Measurements from ENCODE around the gene TGM6. TPM values are rescaled to one million over a fixed set of nuclear protein-coding genes. Genes with fewer than 3 reads are reported as not detected.

The TGM6 gene
- total RNA-seq, 3 donors from 2014 or later = not detected

GRCh38 chr20:2349801-2350200, 30.9 kb upstream of the TGM6 start:
- Histone ChIP-seq H3K9me3 (peaks cover 0 to 7% of the 10 kb centered on the region in 2 donors), H3K27ac (no peak overlapping the region), H3K4me3 (no peak overlapping the region), H3K4me1 (no peaks in the 10 kb centered on the region), H3K27me3 (no peaks in the 10 kb centered on the region), H3K36me3 (no peaks in the 10 kb centered on the region)
- DNase-seq (ENCODE audit: low spot score in 2 of 2) = no peak
- intact Hi-C loops (cut with DNase I; ENCODE audit: low total_unique reads) = loop anchor here (2.0 kb wide), 1 partner anchor 61 kb away; no protein-coding TSS in a partner anchor
- TF ChIP-seq, protein P1, sequence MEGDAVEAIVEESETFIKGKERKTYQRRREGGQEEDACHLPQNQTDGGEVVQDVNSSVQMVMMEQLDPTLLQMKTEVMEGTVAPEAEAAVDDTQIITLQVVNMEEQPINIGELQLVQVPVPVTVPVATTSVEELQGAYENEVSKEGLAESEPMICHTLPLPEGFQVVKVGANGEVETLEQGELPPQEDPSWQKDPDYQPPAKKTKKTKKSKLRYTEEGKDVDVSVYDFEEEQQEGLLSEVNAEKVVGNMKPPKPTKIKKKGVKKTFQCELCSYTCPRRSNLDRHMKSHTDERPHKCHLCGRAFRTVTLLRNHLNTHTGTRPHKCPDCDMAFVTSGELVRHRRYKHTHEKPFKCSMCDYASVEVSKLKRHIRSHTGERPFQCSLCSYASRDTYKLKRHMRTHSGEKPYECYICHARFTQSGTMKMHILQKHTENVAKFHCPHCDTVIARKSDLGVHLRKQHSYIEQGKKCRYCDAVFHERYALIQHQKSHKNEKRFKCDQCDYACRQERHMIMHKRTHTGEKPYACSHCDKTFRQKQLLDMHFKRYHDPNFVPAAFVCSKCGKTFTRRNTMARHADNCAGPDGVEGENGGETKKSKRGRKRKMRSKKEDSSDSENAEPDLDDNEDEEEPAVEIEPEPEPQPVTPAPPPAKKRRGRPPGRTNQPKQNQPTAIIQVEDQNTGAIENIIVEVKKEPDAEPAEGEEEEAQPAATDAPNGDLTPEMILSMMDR (IDR thresholded peaks at IDR 0.05) = no peak
- no peak for TF ChIP-seq POLR2A (IDR thresholded peaks at IDR 0.05)
- TF ChIP-seq POLR2AphosphoS5 (IDR thresholded peaks at IDR 0.05) = no peak

GRCh38 chr20:2350606-2351005, 30.1 kb upstream of the TGM6 start:
- Histone ChIP-seq H3K4me1 (no peaks in the 10 kb centered on the region), H3K9me3 (peaks cover 0 to 7% of the 10 kb centered on the region in 2 donors), H3K27me3 (no peaks in the 10 kb centered on the region), H3K4me3 (no peak overlapping the region), H3K27ac (no peak overlapping the region), H3K36me3 (no peaks in the 10 kb centered on the region)
- intact Hi-C loops (cut with DNase I; ENCODE audit: low total_unique reads) = no loop called here
- DNase-seq (ENCODE audit: low spot score in 2 of 2) = no peak
- TF ChIP-seq POLR2A (IDR thresholded peaks at IDR 0.05) (no peak), POLR2AphosphoS5 (IDR thresholded peaks at IDR 0.05) (no peak)
- TF ChIP-seq, protein P1 (IDR thresholded peaks at IDR 0.05) = no peak

DNA sequence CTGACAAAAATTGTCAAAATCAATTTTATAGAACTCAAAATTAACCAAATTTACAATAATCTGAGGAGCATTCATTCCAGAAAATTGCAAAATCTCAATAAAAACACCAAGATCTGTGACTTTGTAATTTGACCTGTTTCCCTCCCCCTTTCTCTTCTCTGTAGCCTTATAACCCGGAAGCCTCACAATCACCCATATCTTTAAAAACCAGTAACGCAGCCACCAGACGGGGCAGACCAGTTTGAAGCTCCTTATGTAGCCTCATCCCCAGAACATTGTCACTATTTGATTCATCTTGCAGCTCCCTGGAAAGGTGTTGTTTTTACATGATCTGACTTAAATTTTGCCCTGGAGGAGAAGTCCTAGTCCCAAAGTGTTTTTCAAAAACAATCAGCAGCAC, 27.5 kb upstream of the TGM6 start:
- Histone ChIP-seq H3K4me3 (no peak overlapping the region), H3K27ac (no peak overlapping the region), H3K4me1 (no peaks in the 10 kb centered on the region), H3K9me3 (no peaks in the 10 kb centered on the region), H3K27me3 (no peaks in the 10 kb centered on the region), H3K36me3 (no peaks in the 10 kb centered on the region)
- TF ChIP-seq POLR2A (IDR thresholded peaks at IDR 0.05) = no peak
- TF ChIP-seq, protein P1 (IDR thresholded peaks at IDR 0.05) = no peak
- no peak for TF ChIP-seq POLR2AphosphoS5 (IDR thresholded peaks at IDR 0.05)
- DNase-seq (ENCODE audit: low spot score in 2 of 2) = no peak
- intact Hi-C loops (cut with DNase I; ENCODE audit: low total_unique reads) = no loop called here

GRCh38 chr20:2357114-2357513, 23.6 kb upstream of the TGM6 start:
- H3K9me3 ChIP-seq = peaks cover 0 to 12% of the 10 kb centered on the region in 2 donors
- H3K27ac ChIP-seq = no peak overlapping the region
- H3K4me1 ChIP-seq = no peaks in the 10 kb centered on the region
- TF ChIP-seq, protein P1 (IDR thresholded peaks at IDR 0.05) = no peak
- TF ChIP-seq POLR2A (IDR thresholded peaks at IDR 0.05) = no peak
- no peak for TF ChIP-seq POLR2AphosphoS5 (IDR thresholded peaks at IDR 0.05)
- DNase-seq (ENCODE audit: low spot score in 2 of 2) = no peak
- intact Hi-C loops (cut with DNase I; ENCODE audit: low total_unique reads) = no loop called here
- H3K27me3 ChIP-seq = no peaks in the 10 kb centered on the region
- no peaks in the 10 kb centered on the region for H3K36me3 ChIP-seq
- no peak overlapping the region for H3K4me3 ChIP-seq

DNA sequence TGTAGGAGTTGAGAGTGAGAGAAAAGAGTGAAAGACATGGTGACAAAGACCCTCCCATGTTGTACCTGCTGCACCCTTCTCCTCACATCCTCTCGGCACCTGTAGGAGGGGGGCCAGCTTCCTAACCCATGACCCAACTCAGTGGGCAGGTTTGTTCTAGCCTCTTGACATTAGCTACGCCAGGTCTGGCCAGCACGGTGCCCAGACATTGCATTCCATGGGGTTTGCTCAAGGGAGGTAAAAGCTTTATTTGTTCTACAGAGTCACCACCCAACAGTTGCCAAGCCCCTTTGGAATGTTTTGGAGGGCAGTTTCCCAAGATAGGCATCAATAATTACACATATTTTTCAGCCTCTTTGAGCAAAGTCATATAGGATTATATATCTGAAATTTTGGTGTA, 22.7 kb upstream of the TGM6 start:
- Histone ChIP-seq H3K27me3 (no peaks in the 10 kb centered on the region), H3K9me3 (peaks cover 0 to 12% of the 10 kb centered on the region in 2 donors), H3K4me3 (no peak overlapping the region), H3K27ac (no peak overlapping the region), H3K36me3 (no peaks in the 10 kb centered on the region), H3K4me1 (no peaks in the 10 kb centered on the region)
- DNase-seq (ENCODE audit: low spot score in 2 of 2) = no peak
- TF ChIP-seq POLR2A (IDR thresholded peaks at IDR 0.05) = no peak
- TF ChIP-seq, protein P1 (IDR thresholded peaks at IDR 0.05) = no peak
- no peak for TF ChIP-seq POLR2AphosphoS5 (IDR thresholded peaks at IDR 0.05)
- intact Hi-C loops (cut with DNase I; ENCODE audit: low total_unique reads) = no loop called here

All from breast epithelium (tissue), 4 donors.